GM23338 (cell line): ENCODE data around the gene HES7. TPM values are rescaled to one million over a fixed set of nuclear protein-coding genes. Genes with fewer than 3 reads are reported as not detected.
A peak's percentile ranks its signal among the peaks of the same experiment; 100 is the strongest.

Experiments used
- ATAC-seq: fragments of 200-7000 bp; cut with Tn5 transposase; 3 replicates; pipeline ENCODE4 v1.9.1; 2020
- DNase-seq: peaks from one replicate; pipeline ENCODE4 v3.0.0-alpha.2; 2015; ENCODE audit warnings: low spot score
- H2AFZ ChIP-seq: fragments of 200-600 bp; sonication (generic); 2 replicates; pipeline ENCODE4 v1.8.0; 2016; ENCODE audit warnings: antibody characterized with exemption, mild to moderate bottlenecking, moderate library complexity
- H3F3A ChIP-seq: fragments of 200-600 bp; sonication (generic); replicated peaks from 2 replicates; pipeline ENCODE4 v1.8.0; 2017; ENCODE audit warnings: antibody characterized with exemption, mixed run types, low read depth
- H3K27ac ChIP-seq: fragments of 200-600 bp; sonication (generic); 2 replicates; pipeline ENCODE4 v1.6.1; 2016; ENCODE audit warnings: low read depth
- H3K27me3 ChIP-seq: fragments of 200-600 bp; sonication (generic); 2 replicates; pipeline ENCODE4 v1.8.0; 2016; ENCODE audit warnings: mild to moderate bottlenecking, mixed run types, moderate library complexity; ENCODE audit not compliant: insufficient read depth
- H3K36me3 ChIP-seq: fragments of 200-600 bp; sonication (generic); 2 replicates; pipeline ENCODE4 v1.8.0; 2016; ENCODE audit warnings: mild to moderate bottlenecking; ENCODE audit not compliant: insufficient read depth
- H3K4me1 ChIP-seq: fragments of 200-600 bp; sonication (generic); 2 replicates; pipeline ENCODE4 v1.8.0; 2016; ENCODE audit warnings: mild to moderate bottlenecking, moderate library complexity; ENCODE audit not compliant: insufficient read depth
- H3K4me2 ChIP-seq: fragments of 200-600 bp; sonication (generic); 2 replicates; pipeline ENCODE4 v1.7.1; 2017; ENCODE audit warnings: mixed run types
- H3K4me3 ChIP-seq: fragments of 200-600 bp; sonication (generic); 2 replicates; pipeline ENCODE4 v1.6.1; 2016; ENCODE audit warnings: mixed run types
- H3K79me2 ChIP-seq: fragments of 200-600 bp; sonication (generic); replicated peaks from 2 replicates; pipeline ENCODE4 v1.8.0; 2017; ENCODE audit warnings: mild to moderate bottlenecking; ENCODE audit not compliant: insufficient read depth
- H3K9me2 ChIP-seq: fragments of 200-600 bp; sonication (generic); 2 replicates; pipeline ENCODE4 v1.8.0; 2017; ENCODE audit not compliant: insufficient read depth
- H4K20me1 ChIP-seq: fragments of 200-600 bp; sonication (generic); replicated peaks from 2 replicates; pipeline ENCODE4 v1.8.0; 2017; ENCODE audit warnings: mild to moderate bottlenecking; ENCODE audit not compliant: insufficient read depth
- H3K27ac Mint-ChIP-seq: 2 replicates; pipeline ENCODE4 v1.8.0; 2020; ENCODE audit warnings: inconsistent platforms, mild to moderate bottlenecking, moderate library complexity, mixed read lengths
- H3K27me3 Mint-ChIP-seq: 3 replicates; pipeline ENCODE4 v1.8.0; 2022; ENCODE audit warnings: low read depth, mild to moderate bottlenecking, moderate library complexity, mixed read lengths, inconsistent platforms; ENCODE audit not compliant: insufficient read depth, poor library complexity
- H3K36me3 Mint-ChIP-seq: 3 replicates; pipeline ENCODE4 v1.8.0; 2021; ENCODE audit warnings: low read depth, mild to moderate bottlenecking, inconsistent platforms, moderate library complexity, mixed read lengths
- H3K4me1 Mint-ChIP-seq: 3 replicates; pipeline ENCODE4 v1.8.0; 2020; ENCODE audit warnings: mild to moderate bottlenecking, inconsistent platforms, mixed read lengths
- H3K4me3 Mint-ChIP-seq: 3 replicates; pipeline ENCODE4 v1.8.0; 2021; ENCODE audit warnings: moderate library complexity, mild to moderate bottlenecking, inconsistent platforms, mixed read lengths
- H3K9me3 Mint-ChIP-seq: 3 replicates; pipeline ENCODE4 v1.8.0; 2020; ENCODE audit warnings: moderate library complexity, mild to moderate bottlenecking, inconsistent platforms, mixed read lengths
- CREB1 ChIP-seq: fragments of 250-450 bp; sonication (Bioruptor Pico); IDR thresholded peaks from 2 replicates; pipeline ENCODE4 v1.5.0; 2020; ENCODE audit warnings: low read depth, mild to moderate bottlenecking, moderate library complexity
- EZH2 ChIP-seq: fragments of 200-600 bp; sonication (generic); IDR thresholded peaks from one replicate; pipeline ENCODE4 v1.8.0; 2017; ENCODE audit warnings: antibody characterized with exemption, mild to moderate bottlenecking, low read depth; ENCODE audit not compliant: unreplicated experiment
- EZH2phosphoT487 ChIP-seq: fragments of 200-600 bp; sonication (generic); IDR thresholded peaks from one replicate; pipeline ENCODE4 v1.8.1; 2018; ENCODE audit warnings: antibody characterized with exemption; ENCODE audit not compliant: unreplicated experiment
- JUNB ChIP-seq: IDR thresholded peaks from one replicate; pipeline ENCODE4 v1.6.1; 2016; ENCODE audit warnings: antibody characterized with exemption; ENCODE audit not compliant: unreplicated experiment
- NANOG ChIP-seq: IDR thresholded peaks from 2 replicates; pipeline ENCODE4 v1.6.1; 2016; ENCODE audit warnings: antibody characterized with exemption, borderline replicate concordance
- POLR2AphosphoS5 ChIP-seq: IDR thresholded peaks from 2 replicates; pipeline ENCODE4 v1.6.1; 2016; ENCODE audit warnings: antibody characterized with exemption, low read depth
- STAT1 ChIP-seq: IDR thresholded peaks from one replicate; pipeline ENCODE4 v1.6.1; 2016; ENCODE audit warnings: antibody characterized with exemption; ENCODE audit not compliant: unreplicated experiment
- ZNF114 ChIP-seq: fragments of 250-450 bp; sonication (Bioruptor Pico); IDR thresholded peaks from 2 replicates; pipeline ENCODE4 v1.5.0; 2020; ENCODE audit warnings: mild to moderate bottlenecking, moderate library complexity
- ZNF331 ChIP-seq: fragments of 250-450 bp; sonication (Bioruptor Pico); IDR thresholded peaks from 2 replicates; pipeline ENCODE4 v1.5.0; 2020; ENCODE audit warnings: low read depth, mild to moderate bottlenecking, moderate library complexity
- ZNF462 ChIP-seq: fragments of 250-450 bp; sonication (Bioruptor Pico); IDR thresholded peaks from 2 replicates; pipeline ENCODE4 v1.5.0; 2020; ENCODE audit warnings: mild to moderate bottlenecking, moderate library complexity
- polyA plus RNA-seq: library from polyadenylated mRNA; unstranded; fragments of >200 nt; fragmentation: Nextera tagmentation; extraction: Ambion mirVana; gene quantifications from 2 replicates; pipeline ENCODE4 v1.2.1, GENCODE V29; 2016
- total RNA-seq: library from RNA; depleted of rRNA; stranded (reverse); fragments of >200 nt; shearing (Covaris generic); gene quantifications from 2 replicates; pipeline ENCODE4 v1.2.3, GENCODE V29; 2014
- TF ChIP-seq, protein P1 (sequence below): IDR thresholded peaks from 2 replicates; pipeline ENCODE4 v1.6.1; 2016; ENCODE audit warnings: antibody characterized with exemption
- TF ChIP-seq, protein P2 (sequence below), 2 experiments: fragments of 200-600 bp in 1 of 2; sonication (generic) in 1 of 2; conservative IDR thresholded peaks; 2 replicates each; pipeline versions ENCODE4 v1.5.1 to v1.6.1; 2016 to 2017; ENCODE audit warnings: antibody characterized with exemption in 2 of 2, low read depth in 2 of 2, mild to moderate bottlenecking in 2 of 2, moderate library complexity in 1 of 2
- TF ChIP-seq, protein P3 (sequence below): IDR thresholded peaks from one replicate; pipeline ENCODE4 v1.6.1; 2018; ENCODE audit warnings: antibody characterized with exemption; ENCODE audit not compliant: unreplicated experiment

Gene HES7
- total and polyA plus RNA-seq, 2 experiments from 2014 or later, result 0.14 TPM; not detected in 1

DNA sequence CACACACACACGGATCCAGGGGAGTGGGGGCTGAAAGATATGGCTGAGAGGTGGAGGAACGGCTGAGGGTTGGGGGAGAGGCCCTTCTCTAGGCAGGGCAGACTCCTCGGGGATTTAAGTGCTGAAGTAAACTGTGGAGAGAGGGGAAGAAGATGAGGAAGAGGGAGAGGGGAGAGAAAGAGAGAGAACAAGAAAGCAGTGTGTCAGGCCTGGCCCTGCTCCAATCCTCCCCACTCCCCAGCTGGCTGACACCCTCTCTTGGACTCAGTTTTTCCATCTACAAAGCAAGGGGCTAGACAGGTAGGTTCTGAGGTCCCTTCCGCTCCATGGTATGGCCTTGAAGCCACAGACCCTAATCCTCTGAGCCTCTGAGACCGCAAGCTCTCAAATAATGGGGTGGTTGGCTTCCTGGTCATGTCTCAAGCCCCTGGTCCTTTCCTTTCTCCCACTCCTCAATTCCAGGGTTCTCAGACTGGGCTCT is 36.9 kb upstream of the HES7 start:
- TF ChIP-seq, protein P1, sequence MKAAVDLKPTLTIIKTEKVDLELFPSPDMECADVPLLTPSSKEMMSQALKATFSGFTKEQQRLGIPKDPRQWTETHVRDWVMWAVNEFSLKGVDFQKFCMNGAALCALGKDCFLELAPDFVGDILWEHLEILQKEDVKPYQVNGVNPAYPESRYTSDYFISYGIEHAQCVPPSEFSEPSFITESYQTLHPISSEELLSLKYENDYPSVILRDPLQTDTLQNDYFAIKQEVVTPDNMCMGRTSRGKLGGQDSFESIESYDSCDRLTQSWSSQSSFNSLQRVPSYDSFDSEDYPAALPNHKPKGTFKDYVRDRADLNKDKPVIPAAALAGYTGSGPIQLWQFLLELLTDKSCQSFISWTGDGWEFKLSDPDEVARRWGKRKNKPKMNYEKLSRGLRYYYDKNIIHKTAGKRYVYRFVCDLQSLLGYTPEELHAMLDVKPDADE, result no peak
- no peak for TF ChIP-seq EZH2
- no peak for TF ChIP-seq ZNF462 (CRISPR knock-in tag)
- TF ChIP-seq POLR2AphosphoS5, result no peak
- TF ChIP-seq ZNF114 (CRISPR knock-in tag), result no peak
- TF ChIP-seq EZH2phosphoT487, result no peak
- no peak for TF ChIP-seq JUNB
- no peak for TF ChIP-seq NANOG
- no peak for TF ChIP-seq CREB1 (CRISPR knock-in tag)
- TF ChIP-seq, protein P2, sequence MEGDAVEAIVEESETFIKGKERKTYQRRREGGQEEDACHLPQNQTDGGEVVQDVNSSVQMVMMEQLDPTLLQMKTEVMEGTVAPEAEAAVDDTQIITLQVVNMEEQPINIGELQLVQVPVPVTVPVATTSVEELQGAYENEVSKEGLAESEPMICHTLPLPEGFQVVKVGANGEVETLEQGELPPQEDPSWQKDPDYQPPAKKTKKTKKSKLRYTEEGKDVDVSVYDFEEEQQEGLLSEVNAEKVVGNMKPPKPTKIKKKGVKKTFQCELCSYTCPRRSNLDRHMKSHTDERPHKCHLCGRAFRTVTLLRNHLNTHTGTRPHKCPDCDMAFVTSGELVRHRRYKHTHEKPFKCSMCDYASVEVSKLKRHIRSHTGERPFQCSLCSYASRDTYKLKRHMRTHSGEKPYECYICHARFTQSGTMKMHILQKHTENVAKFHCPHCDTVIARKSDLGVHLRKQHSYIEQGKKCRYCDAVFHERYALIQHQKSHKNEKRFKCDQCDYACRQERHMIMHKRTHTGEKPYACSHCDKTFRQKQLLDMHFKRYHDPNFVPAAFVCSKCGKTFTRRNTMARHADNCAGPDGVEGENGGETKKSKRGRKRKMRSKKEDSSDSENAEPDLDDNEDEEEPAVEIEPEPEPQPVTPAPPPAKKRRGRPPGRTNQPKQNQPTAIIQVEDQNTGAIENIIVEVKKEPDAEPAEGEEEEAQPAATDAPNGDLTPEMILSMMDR (conservative IDR thresholded peaks at IDR 0.05; ENCODE audit: low read depth in 2 of 2), result no peak
- TF ChIP-seq, protein P3, sequence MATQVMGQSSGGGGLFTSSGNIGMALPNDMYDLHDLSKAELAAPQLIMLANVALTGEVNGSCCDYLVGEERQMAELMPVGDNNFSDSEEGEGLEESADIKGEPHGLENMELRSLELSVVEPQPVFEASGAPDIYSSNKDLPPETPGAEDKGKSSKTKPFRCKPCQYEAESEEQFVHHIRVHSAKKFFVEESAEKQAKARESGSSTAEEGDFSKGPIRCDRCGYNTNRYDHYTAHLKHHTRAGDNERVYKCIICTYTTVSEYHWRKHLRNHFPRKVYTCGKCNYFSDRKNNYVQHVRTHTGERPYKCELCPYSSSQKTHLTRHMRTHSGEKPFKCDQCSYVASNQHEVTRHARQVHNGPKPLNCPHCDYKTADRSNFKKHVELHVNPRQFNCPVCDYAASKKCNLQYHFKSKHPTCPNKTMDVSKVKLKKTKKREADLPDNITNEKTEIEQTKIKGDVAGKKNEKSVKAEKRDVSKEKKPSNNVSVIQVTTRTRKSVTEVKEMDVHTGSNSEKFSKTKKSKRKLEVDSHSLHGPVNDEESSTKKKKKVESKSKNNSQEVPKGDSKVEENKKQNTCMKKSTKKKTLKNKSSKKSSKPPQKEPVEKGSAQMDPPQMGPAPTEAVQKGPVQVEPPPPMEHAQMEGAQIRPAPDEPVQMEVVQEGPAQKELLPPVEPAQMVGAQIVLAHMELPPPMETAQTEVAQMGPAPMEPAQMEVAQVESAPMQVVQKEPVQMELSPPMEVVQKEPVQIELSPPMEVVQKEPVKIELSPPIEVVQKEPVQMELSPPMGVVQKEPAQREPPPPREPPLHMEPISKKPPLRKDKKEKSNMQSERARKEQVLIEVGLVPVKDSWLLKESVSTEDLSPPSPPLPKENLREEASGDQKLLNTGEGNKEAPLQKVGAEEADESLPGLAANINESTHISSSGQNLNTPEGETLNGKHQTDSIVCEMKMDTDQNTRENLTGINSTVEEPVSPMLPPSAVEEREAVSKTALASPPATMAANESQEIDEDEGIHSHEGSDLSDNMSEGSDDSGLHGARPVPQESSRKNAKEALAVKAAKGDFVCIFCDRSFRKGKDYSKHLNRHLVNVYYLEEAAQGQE, result no peak
- TF ChIP-seq ZNF331 (CRISPR knock-in tag), result no peak
- TF ChIP-seq STAT1, result no peak
- 0 out of 2 replicates have a peak overlapping the region, but pooled peaks have one; percentile 69 for H3K27ac Mint-ChIP-seq

More for the DNA sequence above, 36.9 kb upstream of the HES7 start:
- Mint-ChIP-seq H3K4me1 (peaks cover 41% of the 10 kb centered on the region), H3K27me3 (peaks cover 24% of the 10 kb centered on the region), H3K36me3 (peaks cover 26% of the 10 kb centered on the region), H3K9me3 (no peaks in the 10 kb centered on the region), H3K4me3 (peak overlapping the region; percentile 78; the same call in 2 of the 3 replicates)
- H3K36me3 ChIP-seq, result peaks cover 5% of the 10 kb centered on the region; the same call in 1 of the 2 replicates
- H3K9me2 ChIP-seq, result no peaks in the 10 kb centered on the region
- H3K79me2 ChIP-seq, result peaks cover 12% of the 10 kb centered on the region; the same call in 1 of the 2 replicates
- no peaks in the 10 kb centered on the region for H3K27me3 ChIP-seq
- no peak overlapping the region; the same call in 1 of the 2 replicates for H3K4me3 ChIP-seq
- H3K4me2 ChIP-seq, result peak overlapping the region; percentile 36; the same call in 1 of the 2 replicates
- peaks cover 5% of the 10 kb centered on the region for H4K20me1 ChIP-seq
- ATAC-seq, result no peak
- peaks cover 26% of the 10 kb centered on the region for H3K4me1 ChIP-seq
- DNase-seq, result no peak
- no peak overlapping the region for H2AFZ ChIP-seq
- H3K27ac ChIP-seq, result no peak overlapping the region; the same call in 1 of the 2 replicates
- H3F3A ChIP-seq, result peaks cover 15% of the 10 kb centered on the region; the same call in 1 of the 2 replicates
